Muscle layer of colon (tissue), 2 donors: Measurements from ENCODE around the gene MOCS2.

Experiments used
- H3K27ac ChIP-seq: one replicate; pipeline ENCODE4 v1.7.0; 2013; ENCODE audit warnings: low read depth, mild to moderate bottlenecking, low read length, moderate library complexity
- H3K27me3 ChIP-seq, 2 donors: one replicate each; pipeline ENCODE4 v1.7.0; 2013; ENCODE audit warnings: low read length in 2 of 2, mild to moderate bottlenecking in 2 of 2; ENCODE audit not compliant: insufficient read depth in 2 of 2, control insufficient read depth in 1 of 2
- H3K36me3 ChIP-seq: one replicate; pipeline ENCODE4 v1.7.0; 2013; ENCODE audit warnings: mild to moderate bottlenecking, low read length; ENCODE audit not compliant: insufficient read depth
- H3K4me1 ChIP-seq: one replicate; pipeline ENCODE4 v1.7.0; 2013; ENCODE audit warnings: mild to moderate bottlenecking, low read length; ENCODE audit not compliant: insufficient read depth
- H3K4me3 ChIP-seq, 2 donors: one replicate each; pipeline ENCODE4 v1.7.0; 2013; ENCODE audit warnings: low read length in 2 of 2, low read depth in 1 of 2, mild to moderate bottlenecking in 1 of 2, moderate library complexity in 1 of 2
- H3K9ac ChIP-seq: one replicate; pipeline ENCODE4 v1.7.0; 2013; ENCODE audit warnings: low read length
- H3K9me3 ChIP-seq: one replicate; pipeline ENCODE4 v1.7.0; 2013; ENCODE audit warnings: mild to moderate bottlenecking, low read length
- donor health status: abdominal sarcoma.
- donor health status: Adenocarcinoma of cecum.

MOCS2 gene

GRCh38 chr5:53092242-53092641 is 17.3 kb downstream of the MOCS2 start:
- Histone ChIP-seq H3K9ac (no peak overlapping the region), H3K9me3 (no peaks in the 10 kb centered on the region), H3K27ac (no peak overlapping the region), H3K36me3 (peaks cover 5% of the 10 kb centered on the region), H3K4me1 (peaks cover 6% of the 10 kb centered on the region), H3K4me3 (no peak overlapping the region), H3K27me3 (no peaks in the 10 kb centered on the region)

GRCh38 chr5:53091289-53091688 is 18.3 kb downstream of the MOCS2 start:
- H3K36me3 ChIP-seq: no peaks in the 10 kb centered on the region
- H3K27me3 ChIP-seq: no peaks in the 10 kb centered on the region
- H3K4me1 ChIP-seq: peaks cover 6% of the 10 kb centered on the region
- no peaks in the 10 kb centered on the region for H3K9me3 ChIP-seq
- H3K4me3 ChIP-seq: no peak overlapping the region
- H3K27ac ChIP-seq: no peak overlapping the region
- H3K9ac ChIP-seq: no peak overlapping the region

GRCh38 chr5:53090229-53090628 is 19.3 kb downstream of the MOCS2 start:
- H3K9me3 ChIP-seq: no peaks in the 10 kb centered on the region
- H3K9ac ChIP-seq: no peak overlapping the region
- no peak overlapping the region for H3K4me3 ChIP-seq
- H3K4me1 ChIP-seq: peaks cover 6% of the 10 kb centered on the region
- no peak overlapping the region for H3K27ac ChIP-seq
- no peaks in the 10 kb centered on the region for H3K27me3 ChIP-seq
- H3K36me3 ChIP-seq: no peaks in the 10 kb centered on the region

GRCh38 chr5:53089481-53089991 is 20.0 kb downstream of the MOCS2 start:
- Histone ChIP-seq H3K9ac (no peak overlapping the region), H3K4me3 (no peak overlapping the region)

GRCh38 chr5:53087621-53088121 is 21.9 kb downstream of the MOCS2 start:
- no peak overlapping the region for H3K9ac ChIP-seq
- H3K9me3 ChIP-seq: no peaks in the 10 kb centered on the region
- H3K4me3 ChIP-seq: no peak overlapping the region
- H3K27me3 ChIP-seq: no peaks in the 10 kb centered on the region
- peaks cover 6% of the 10 kb centered on the region for H3K4me1 ChIP-seq
- H3K36me3 ChIP-seq: no peaks in the 10 kb centered on the region
- H3K27ac ChIP-seq: no peak overlapping the region

More at GRCh38 chr5:53089481-53089991, 20.0 kb downstream of the MOCS2 start:
- H3K27ac ChIP-seq: no peak overlapping the region
- no peaks in the 10 kb centered on the region for H3K27me3 ChIP-seq
- no peaks in the 10 kb centered on the region for H3K36me3 ChIP-seq
- H3K4me1 ChIP-seq: peaks cover 6% of the 10 kb centered on the region
- H3K9me3 ChIP-seq: no peaks in the 10 kb centered on the region

- Histone ChIP-seq H3K27ac (no peak overlapping the region), H3K4me3 (no peak overlapping the region), H3K27me3 (no peaks in the 10 kb centered on the region), H3K4me1 (peaks cover 6% of the 10 kb centered on the region), H3K9ac (no peak overlapping the region), H3K36me3 (no peaks in the 10 kb centered on the region), H3K9me3 (no peaks in the 10 kb centered on the region)
Measured at GRCh38 chr5:53087171-53087570, 22.4 kb downstream of the MOCS2 start.

- no peak overlapping the region for H3K9ac ChIP-seq
- H3K4me3 ChIP-seq: no peak overlapping the region
- no peaks in the 10 kb centered on the region for H3K9me3 ChIP-seq
- no peaks in the 10 kb centered on the region for H3K4me1 ChIP-seq
- H3K27me3 ChIP-seq: no peaks in the 10 kb centered on the region
- no peak overlapping the region for H3K27ac ChIP-seq
- H3K36me3 ChIP-seq: no peaks in the 10 kb centered on the region
Measured at GRCh38 chr5:53084546-53085255, 24.9 kb downstream of the MOCS2 start.

GRCh38 chr5:53083927-53084326 is 25.6 kb downstream of the MOCS2 start:
- Histone ChIP-seq H3K4me3 (no peak overlapping the region), H3K9ac (no peak overlapping the region), H3K36me3 (no peaks in the 10 kb centered on the region), H3K9me3 (no peaks in the 10 kb centered on the region), H3K4me1 (no peaks in the 10 kb centered on the region), H3K27ac (no peak overlapping the region), H3K27me3 (no peaks in the 10 kb centered on the region)

- H3K27me3 ChIP-seq: no peaks in the 10 kb centered on the region
- no peaks in the 10 kb centered on the region for H3K36me3 ChIP-seq
- no peak overlapping the region for H3K27ac ChIP-seq
- H3K4me1 ChIP-seq: no peaks in the 10 kb centered on the region
- H3K9ac ChIP-seq: no peak overlapping the region
- H3K4me3 ChIP-seq: no peak overlapping the region
- no peaks in the 10 kb centered on the region for H3K9me3 ChIP-seq
Measured at GRCh38 chr5:53080271-53080670, 29.3 kb downstream of the MOCS2 start.

GRCh38 chr5:53076014-53076583 is 33.5 kb downstream of the MOCS2 start:
- Histone ChIP-seq H3K4me3 (no peak overlapping the region), H3K27me3 (no peaks in the 10 kb centered on the region), H3K36me3 (no peaks in the 10 kb centered on the region), H3K27ac (no peak overlapping the region), H3K4me1 (no peaks in the 10 kb centered on the region), H3K9me3 (no peaks in the 10 kb centered on the region), H3K9ac (no peak overlapping the region)

- no peak overlapping the region for H3K4me3 ChIP-seq
- no peak overlapping the region for H3K27ac ChIP-seq
- no peak overlapping the region for H3K9ac ChIP-seq
- H3K36me3 ChIP-seq: no peaks in the 10 kb centered on the region
- no peaks in the 10 kb centered on the region for H3K27me3 ChIP-seq
- H3K9me3 ChIP-seq: no peaks in the 10 kb centered on the region
- no peaks in the 10 kb centered on the region for H3K4me1 ChIP-seq
Measured at GRCh38 chr5:53073348-53073747, 36.2 kb downstream of the MOCS2 start.

- H3K27ac ChIP-seq: no peak overlapping the region
- H3K27me3 ChIP-seq: no peaks in the 10 kb centered on the region
- no peak overlapping the region for H3K4me3 ChIP-seq
- no peaks in the 10 kb centered on the region for H3K36me3 ChIP-seq
- H3K9me3 ChIP-seq: no peaks in the 10 kb centered on the region
- H3K9ac ChIP-seq: no peak overlapping the region
- no peaks in the 10 kb centered on the region for H3K4me1 ChIP-seq
Measured at GRCh38 chr5:53071738-53072137, 37.8 kb downstream of the MOCS2 start.
